Panc1 (cell line): Measurements from ENCODE around the gene GANAB. TPM values are rescaled to one million over a fixed set of nuclear protein-coding genes. Genes with fewer than 3 reads are reported as not detected.

Experiments
- ATAC-seq: fragments of 200-7000 bp; cut with Tn5 transposase; 2 replicates; pipeline ENCODE4 v1.9.1; 2020; ENCODE audit warnings: mild to moderate bottlenecking, moderate library complexity
- BruUV-seq: library from RNA; stranded (reverse); fragments of 400-500 nt; replicated peaks from 2 replicates; lab custom pipeline; 2021; lab: Mats Ljungman, UMichigan
- CTCF ChIA-PET: fragments of 300-600 bp; sonication (Branson Sonifier 250); formaldehyde crosslinking; loops from one replicate; lab custom pipeline; 2022; ENCODE audit warnings: antibody characterized with exemption; lab: Charles Lee
- POLR2A ChIA-PET: fragments of 300-600 bp; sonication (Branson Sonifier 250); formaldehyde crosslinking; loops from one replicate; lab custom pipeline; 2022; ENCODE audit warnings: antibody characterized with exemption; lab: Charles Lee
- DNase-seq: peaks from one replicate; pipeline ENCODE4 v3.0.0-alpha.2; 2010; ENCODE audit warnings: low read depth, low spot score
- H3K27ac ChIP-seq: 2 replicates; pipeline ENCODE4 v1.5.1; 2011; ENCODE audit warnings: mild to moderate bottlenecking, low read length, inconsistent platforms
- H3K27me3 ChIP-seq: fragments of 200-500 bp; sonication (Bioruptor generic); 2 replicates; pipeline ENCODE4 v1.6.0; 2014; ENCODE audit warnings: low read length, inconsistent platforms; ENCODE audit not compliant: control insufficient read depth, insufficient read depth
- H3K36me3 ChIP-seq: fragments of 200-500 bp; sonication (Bioruptor generic); 2 replicates; pipeline ENCODE4 v1.5.1; 2014; ENCODE audit warnings: inconsistent platforms, mild to moderate bottlenecking, low read length, moderate library complexity; ENCODE audit not compliant: control insufficient read depth, insufficient read depth
- H3K4me1 ChIP-seq: 2 replicates; pipeline ENCODE4 v1.5.1; 2011; ENCODE audit warnings: inconsistent platforms, mild to moderate bottlenecking, low read length, moderate library complexity; ENCODE audit not compliant: control insufficient read depth, insufficient read depth
- H3K4me3 ChIP-seq, 2 experiments: 2 replicates each; pipeline ENCODE4 v1.5.1; 2011 to 2012; ENCODE audit warnings: low read depth in 2 of 2, low read length in 2 of 2, mild to moderate bottlenecking in 2 of 2, inconsistent platforms in 1 of 2, moderate library complexity in 1 of 2
- H3K9me3 ChIP-seq: fragments of 200-500 bp; sonication (Bioruptor generic); 2 replicates; pipeline ENCODE4 v1.5.1; 2014; ENCODE audit warnings: low read depth, mild to moderate bottlenecking, inconsistent platforms, low read length, moderate library complexity; ENCODE audit not compliant: control insufficient read depth, insufficient read depth
- POLR2AphosphoS5 ChIP-seq: IDR thresholded peaks from 2 replicates; pipeline ENCODE4 v1.6.1; 2012; ENCODE audit warnings: mild to moderate bottlenecking, low read depth, low read length, moderate library complexity
- SIN3A ChIP-seq: IDR thresholded peaks from 2 replicates; pipeline ENCODE4 v1.6.1; 2012; ENCODE audit warnings: low read depth, mild to moderate bottlenecking, low read length, moderate library complexity, borderline replicate concordance; ENCODE audit not compliant: insufficient read depth
- TCF7L2 ChIP-seq: IDR thresholded peaks from 2 replicates; pipeline ENCODE4 v1.6.1; 2011; ENCODE audit warnings: mild to moderate bottlenecking, low read depth, low read length, inconsistent platforms
- in situ Hi-C: cut with HindIII; loops from 2 replicates; pipeline ENCODE4 v1.10.0; 2016; ENCODE audit warnings: low sequenced_read_pairs, low pct_unique_long_range_greater_than_20kb
- intact Hi-C: fragments of 100-400 bp; cut with micrococcal nuclease; formaldehyde crosslinking; loops from one replicate; pipeline ENCODE4 v1.10.0; 2022; ENCODE audit not compliant: unreplicated experiment
- total RNA-seq: library from RNA; stranded (reverse); gene quantifications from one replicate; pipeline ENCODE4 v1.2.1, GENCODE V29; 2021; ENCODE audit not compliant: unreplicated experiment
- TF ChIP-seq, protein P1 (sequence below): fragments of 450-650 bp; IDR thresholded peaks from 2 replicates; pipeline ENCODE4 v1.5.1; 2017; ENCODE audit warnings: mild to moderate bottlenecking
- TF ChIP-seq, protein P2 (sequence below), 2 experiments: IDR thresholded peaks; 2 replicates each; pipeline ENCODE4 v1.6.1; 2011 to 2012; ENCODE audit warnings: low read depth in 2 of 2, control low read depth in 1 of 2, low read length in 1 of 2, mild to moderate bottlenecking in 1 of 2, moderate library complexity in 1 of 2; ENCODE audit not compliant: insufficient read depth in 1 of 2

GANAB gene
- total RNA-seq, 1 experiment from 2014 or later: 415 TPM

GRCh38 chr11:62580959-62581715 lies 65.3 kb downstream of the GANAB start:
- H3K4me1 ChIP-seq: peaks cover 9% of the 10 kb centered on the region
- in situ Hi-C loops (no loop called here), intact Hi-C loops (no loop called here)
- no TSS peak for BruUV-seq
- ChIA-PET CTCF (no interaction called here), POLR2A (no interaction called here)
- no peaks in the 10 kb centered on the region for H3K9me3 ChIP-seq
- H3K27me3 ChIP-seq: no peaks in the 10 kb centered on the region
- ATAC-seq (no peak), DNase-seq (no peak)
- H3K27ac ChIP-seq: no peak overlapping the region
- H3K36me3 ChIP-seq: peaks cover 5% of the 10 kb centered on the region; the same call in 1 of the 2 replicates
- no peak overlapping the region for H3K4me3 ChIP-seq
- TF ChIP-seq, protein P1, sequence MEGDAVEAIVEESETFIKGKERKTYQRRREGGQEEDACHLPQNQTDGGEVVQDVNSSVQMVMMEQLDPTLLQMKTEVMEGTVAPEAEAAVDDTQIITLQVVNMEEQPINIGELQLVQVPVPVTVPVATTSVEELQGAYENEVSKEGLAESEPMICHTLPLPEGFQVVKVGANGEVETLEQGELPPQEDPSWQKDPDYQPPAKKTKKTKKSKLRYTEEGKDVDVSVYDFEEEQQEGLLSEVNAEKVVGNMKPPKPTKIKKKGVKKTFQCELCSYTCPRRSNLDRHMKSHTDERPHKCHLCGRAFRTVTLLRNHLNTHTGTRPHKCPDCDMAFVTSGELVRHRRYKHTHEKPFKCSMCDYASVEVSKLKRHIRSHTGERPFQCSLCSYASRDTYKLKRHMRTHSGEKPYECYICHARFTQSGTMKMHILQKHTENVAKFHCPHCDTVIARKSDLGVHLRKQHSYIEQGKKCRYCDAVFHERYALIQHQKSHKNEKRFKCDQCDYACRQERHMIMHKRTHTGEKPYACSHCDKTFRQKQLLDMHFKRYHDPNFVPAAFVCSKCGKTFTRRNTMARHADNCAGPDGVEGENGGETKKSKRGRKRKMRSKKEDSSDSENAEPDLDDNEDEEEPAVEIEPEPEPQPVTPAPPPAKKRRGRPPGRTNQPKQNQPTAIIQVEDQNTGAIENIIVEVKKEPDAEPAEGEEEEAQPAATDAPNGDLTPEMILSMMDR: no peak
- TF ChIP-seq, protein P2, sequence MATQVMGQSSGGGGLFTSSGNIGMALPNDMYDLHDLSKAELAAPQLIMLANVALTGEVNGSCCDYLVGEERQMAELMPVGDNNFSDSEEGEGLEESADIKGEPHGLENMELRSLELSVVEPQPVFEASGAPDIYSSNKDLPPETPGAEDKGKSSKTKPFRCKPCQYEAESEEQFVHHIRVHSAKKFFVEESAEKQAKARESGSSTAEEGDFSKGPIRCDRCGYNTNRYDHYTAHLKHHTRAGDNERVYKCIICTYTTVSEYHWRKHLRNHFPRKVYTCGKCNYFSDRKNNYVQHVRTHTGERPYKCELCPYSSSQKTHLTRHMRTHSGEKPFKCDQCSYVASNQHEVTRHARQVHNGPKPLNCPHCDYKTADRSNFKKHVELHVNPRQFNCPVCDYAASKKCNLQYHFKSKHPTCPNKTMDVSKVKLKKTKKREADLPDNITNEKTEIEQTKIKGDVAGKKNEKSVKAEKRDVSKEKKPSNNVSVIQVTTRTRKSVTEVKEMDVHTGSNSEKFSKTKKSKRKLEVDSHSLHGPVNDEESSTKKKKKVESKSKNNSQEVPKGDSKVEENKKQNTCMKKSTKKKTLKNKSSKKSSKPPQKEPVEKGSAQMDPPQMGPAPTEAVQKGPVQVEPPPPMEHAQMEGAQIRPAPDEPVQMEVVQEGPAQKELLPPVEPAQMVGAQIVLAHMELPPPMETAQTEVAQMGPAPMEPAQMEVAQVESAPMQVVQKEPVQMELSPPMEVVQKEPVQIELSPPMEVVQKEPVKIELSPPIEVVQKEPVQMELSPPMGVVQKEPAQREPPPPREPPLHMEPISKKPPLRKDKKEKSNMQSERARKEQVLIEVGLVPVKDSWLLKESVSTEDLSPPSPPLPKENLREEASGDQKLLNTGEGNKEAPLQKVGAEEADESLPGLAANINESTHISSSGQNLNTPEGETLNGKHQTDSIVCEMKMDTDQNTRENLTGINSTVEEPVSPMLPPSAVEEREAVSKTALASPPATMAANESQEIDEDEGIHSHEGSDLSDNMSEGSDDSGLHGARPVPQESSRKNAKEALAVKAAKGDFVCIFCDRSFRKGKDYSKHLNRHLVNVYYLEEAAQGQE (IDR thresholded peaks at IDR 0.05; ENCODE audit: insufficient read depth in 1 of 2, low read depth in 2 of 2, low read length in 1 of 2): no peak
- TF ChIP-seq SIN3A (no peak), POLR2AphosphoS5 (no peak), TCF7L2 (no peak)

GRCh38 chr11:62579252-62579651 lies 67.2 kb downstream of the GANAB start:
- Histone ChIP-seq H3K27ac (no peak overlapping the region), H3K9me3 (no peaks in the 10 kb centered on the region), H3K4me3 (no peak overlapping the region), H3K36me3 (peaks cover 5% of the 10 kb centered on the region; the same call in 1 of the 2 replicates), H3K27me3 (no peaks in the 10 kb centered on the region), H3K4me1 (peaks cover 22% of the 10 kb centered on the region)
- in situ Hi-C loops: no loop called here
- no TSS peak for BruUV-seq
- ChIA-PET CTCF (no interaction called here), POLR2A (interaction anchor here (1.3 kb wide), 1 partner anchor 12 kb away, joined by 4 read pairs; the partner anchor contains the start of gene TUT1)
- TF ChIP-seq POLR2AphosphoS5: no peak
- TF ChIP-seq, protein P2 (IDR thresholded peaks at IDR 0.05; ENCODE audit: insufficient read depth in 1 of 2, low read depth in 2 of 2, low read length in 1 of 2): no peak
- TF ChIP-seq SIN3A: no peak
- TF ChIP-seq, protein P1: no peak
- TF ChIP-seq TCF7L2: no peak
- intact Hi-C loops: no loop called here
- ATAC-seq (no peak), DNase-seq (no peak)
